T-helper 17 cell (primary cell): ENCODE measurements around the gene TMC3. TPM values are rescaled to one million over a fixed set of nuclear protein-coding genes. Genes with fewer than 3 reads are reported as not detected.
"Not testable (repeated sequence)": the region's sequence is repeated elsewhere in the genome, so short reads cannot be mapped to it uniquely, and the experiment has no call there.

ENCODE experiments used
- ATAC-seq: fragments of 150-1000 bp; cut with Tn5 transposase; 2 replicates; pipeline ENCODE4 v1.10.0; 2021; ENCODE audit warnings: mild to moderate bottlenecking, moderate library complexity
- DNase-seq, 3 donors: peaks; one replicate each; pipeline versions ENCODE4 v3.0.0 to v3.0.0-alpha.2; 2020 to 2021
- H3K9me3 ChIP-seq: one replicate; pipeline ENCODE4 v1.7.0; 2013; ENCODE audit warnings: low read length, mild to moderate bottlenecking; ENCODE audit not compliant: control insufficient read depth, poor library complexity, severe bottlenecking
- H3K27ac Mint-ChIP-seq: one replicate; pipeline ENCODE4 v1.8.0; 2022; ENCODE audit warnings: mild to moderate bottlenecking, moderate library complexity, mixed read lengths
- H3K27me3 Mint-ChIP-seq: one replicate; pipeline ENCODE4 v1.8.0; 2022; ENCODE audit warnings: mixed read lengths
- H3K36me3 Mint-ChIP-seq: one replicate; pipeline ENCODE4 v1.8.0; 2022; ENCODE audit warnings: low read depth, mixed read lengths
- H3K4me1 Mint-ChIP-seq: one replicate; pipeline ENCODE4 v1.8.0; 2022; ENCODE audit warnings: mild to moderate bottlenecking, mixed read lengths
- H3K4me3 Mint-ChIP-seq: one replicate; pipeline ENCODE4 v1.8.0; 2022; ENCODE audit warnings: mild to moderate bottlenecking, moderate library complexity, mixed read lengths
- total RNA-seq, 4 donors: library from RNA in 2 of 4; stranded (reverse) in 2 of 4; gene quantifications; one replicate each; pipeline ENCODE4 v1.2.3 and lab custom pipeline; 2022 to 2026

TMC3 gene
- total RNA-seq, 2 donors from 2014 or later: not detected

GRCh38 chr15:81351651-81352050, 22.4 kb downstream of the TMC3 start:
- no peaks in the 10 kb centered on the region for H3K9me3 ChIP-seq
- Mint-ChIP-seq H3K4me3 (no peak overlapping the region), H3K27me3 (peaks cover 31% of the 10 kb centered on the region), H3K4me1 (no peaks in the 10 kb centered on the region), H3K27ac (no peak overlapping the region), H3K36me3 (peaks cover 3% of the 10 kb centered on the region)
- DNase-seq (no peak), ATAC-seq (no peak)

DNA sequence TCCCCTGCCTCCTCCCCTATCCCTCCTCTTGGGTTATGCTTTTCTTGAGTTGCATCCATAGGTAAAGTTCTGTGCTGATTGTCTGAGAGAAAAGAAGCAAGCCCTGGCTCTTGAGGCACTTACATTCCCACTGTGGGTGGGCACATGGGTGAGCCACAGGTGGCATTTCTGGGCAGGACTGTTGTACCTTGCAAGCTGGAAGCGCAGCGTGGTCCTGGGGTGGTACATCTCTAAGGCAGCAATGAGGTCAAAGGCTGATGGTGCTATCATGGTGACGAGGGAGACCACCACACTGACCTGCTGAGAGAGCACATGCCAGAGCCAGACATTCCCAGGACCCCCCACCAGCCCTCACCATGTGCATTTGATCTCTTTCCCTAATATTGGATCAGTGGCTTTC, 24.7 kb downstream of the TMC3 start:
- ATAC-seq: no peak

DNA sequence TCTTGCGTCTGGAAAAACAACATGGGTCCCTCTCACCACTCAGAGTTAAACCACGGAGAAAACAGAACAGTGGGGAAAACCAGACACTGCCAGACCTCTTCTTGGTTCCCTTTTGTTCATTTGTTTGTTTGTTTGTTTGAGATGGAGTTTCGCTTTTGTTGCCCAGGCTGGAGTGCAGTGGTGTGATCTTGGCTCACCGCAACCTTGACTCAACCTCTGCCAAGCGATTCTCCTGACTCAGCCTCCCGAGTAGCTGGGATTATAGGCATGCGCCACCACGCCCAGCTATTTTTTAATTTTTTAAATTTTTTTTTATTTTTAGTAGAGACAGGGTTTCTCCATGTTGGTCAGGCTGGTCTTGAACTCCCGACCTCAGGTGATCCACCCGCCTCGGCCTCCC, 25.3 kb downstream of the TMC3 start:
- DNase-seq, H3K27ac Mint-ChIP-seq, H3K36me3 Mint-ChIP-seq, H3K4me3 Mint-ChIP-seq, H3K4me1 Mint-ChIP-seq, H3K9me3 ChIP-seq, ATAC-seq: not testable (repeated sequence)
- peaks cover 24% of the 10 kb centered on the region for H3K27me3 Mint-ChIP-seq

More for the DNA sequence above, 24.7 kb downstream of the TMC3 start:
- DNase-seq: no peak
- peaks cover 21% of the 10 kb centered on the region for H3K27me3 Mint-ChIP-seq
- peaks cover 3% of the 10 kb centered on the region for H3K36me3 Mint-ChIP-seq
- no peaks in the 10 kb centered on the region for H3K9me3 ChIP-seq
- no peak overlapping the region for H3K4me3 Mint-ChIP-seq
- H3K27ac Mint-ChIP-seq: no peak overlapping the region
- H3K4me1 Mint-ChIP-seq: no peaks in the 10 kb centered on the region

- H3K27me3 Mint-ChIP-seq: peaks cover 27% of the 10 kb centered on the region
- no peak overlapping the region for H3K27ac Mint-ChIP-seq
- ATAC-seq (no peak), DNase-seq (no peak)
- H3K4me1 Mint-ChIP-seq: no peaks in the 10 kb centered on the region
- no peaks in the 10 kb centered on the region for H3K9me3 ChIP-seq
- no peak overlapping the region for H3K4me3 Mint-ChIP-seq
- peaks cover 5% of the 10 kb centered on the region for H3K36me3 Mint-ChIP-seq
These were observed 26.1 kb downstream of the TMC3 start for GRCh38 chr15:81347910-81348309.

DNA sequence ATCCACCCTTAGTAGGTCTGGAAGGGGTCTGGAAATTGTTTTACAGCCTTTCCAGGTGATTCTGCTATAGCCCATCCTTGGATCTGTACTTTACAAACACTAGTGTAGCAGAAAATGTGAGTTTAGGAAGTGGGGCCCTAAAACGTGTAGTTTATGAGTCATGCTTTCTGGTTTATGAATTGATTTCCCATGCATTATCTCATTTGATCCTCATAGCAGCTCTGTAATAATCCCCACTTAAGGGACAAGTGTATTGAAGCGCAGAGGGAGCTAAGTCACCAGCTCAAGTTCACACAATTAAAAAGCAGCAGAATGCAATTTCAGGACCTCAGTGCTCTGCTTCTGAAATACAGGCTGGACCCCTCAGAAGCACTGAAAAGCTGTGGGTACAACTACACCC, 27.4 kb downstream of the TMC3 start:
- Mint-ChIP-seq H3K36me3 (peaks cover 5% of the 10 kb centered on the region), H3K27me3 (peaks cover 27% of the 10 kb centered on the region), H3K4me3 (no peak overlapping the region), H3K27ac (no peak overlapping the region), H3K4me1 (no peaks in the 10 kb centered on the region)
- ATAC-seq (no peak), DNase-seq (no peak)
- H3K9me3 ChIP-seq: no peaks in the 10 kb centered on the region

GRCh38 chr15:81343371-81343770, 30.6 kb downstream of the TMC3 start:
- no peaks in the 10 kb centered on the region for H3K9me3 ChIP-seq
- no peak for DNase-seq
- peaks cover 32% of the 10 kb centered on the region for H3K27me3 Mint-ChIP-seq
- no peak overlapping the region for H3K27ac Mint-ChIP-seq
- no peak overlapping the region for H3K4me3 Mint-ChIP-seq
- H3K4me1 Mint-ChIP-seq: peaks cover 5% of the 10 kb centered on the region
- peaks cover 2% of the 10 kb centered on the region for H3K36me3 Mint-ChIP-seq
- no peak for ATAC-seq

GRCh38 chr15:81341351-81341750, 32.7 kb downstream of the TMC3 start:
- no peaks in the 10 kb centered on the region for H3K9me3 ChIP-seq
- ATAC-seq: no peak
- DNase-seq: no peak
- Mint-ChIP-seq H3K27me3 (peaks cover 21% of the 10 kb centered on the region), H3K27ac (no peak overlapping the region), H3K36me3 (peaks cover 2% of the 10 kb centered on the region), H3K4me1 (peaks cover 9% of the 10 kb centered on the region), H3K4me3 (no peak overlapping the region)

- H3K27me3 Mint-ChIP-seq: peaks cover 21% of the 10 kb centered on the region
- ATAC-seq (no peak), DNase-seq (no peak)
- no peak overlapping the region for H3K27ac Mint-ChIP-seq
- H3K4me1 Mint-ChIP-seq: peaks cover 9% of the 10 kb centered on the region
- no peaks in the 10 kb centered on the region for H3K9me3 ChIP-seq
- peaks cover 2% of the 10 kb centered on the region for H3K36me3 Mint-ChIP-seq
- no peak overlapping the region for H3K4me3 Mint-ChIP-seq
These were observed 34.2 kb downstream of the TMC3 start for GRCh38 chr15:81339851-81340250.

DNA sequence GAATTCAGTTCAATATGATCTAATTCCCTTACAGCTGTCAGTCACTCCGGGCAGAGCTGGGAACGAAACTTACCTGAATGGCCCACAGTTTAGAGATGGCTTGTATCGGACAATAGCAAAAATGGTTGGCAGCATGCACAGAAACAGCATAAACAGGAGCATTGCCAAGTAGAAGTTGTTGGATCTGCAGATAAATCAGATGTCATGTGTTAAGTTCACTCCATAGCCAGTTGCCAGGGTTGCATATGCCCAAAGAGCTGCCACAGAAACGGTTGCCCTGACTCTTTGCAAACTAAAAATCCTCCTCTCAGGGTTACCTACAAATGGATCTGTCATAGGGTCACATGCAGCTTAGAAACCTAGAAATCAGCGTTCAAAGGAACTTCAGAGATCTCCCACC, 34.7 kb downstream of the TMC3 start:
- ATAC-seq: no peak
- Mint-ChIP-seq H3K4me3 (no peak overlapping the region), H3K27me3 (peaks cover 21% of the 10 kb centered on the region), H3K36me3 (peaks cover 2% of the 10 kb centered on the region), H3K27ac (no peak overlapping the region), H3K4me1 (peaks cover 9% of the 10 kb centered on the region)
- H3K9me3 ChIP-seq: no peaks in the 10 kb centered on the region
- no peak for DNase-seq

DNA sequence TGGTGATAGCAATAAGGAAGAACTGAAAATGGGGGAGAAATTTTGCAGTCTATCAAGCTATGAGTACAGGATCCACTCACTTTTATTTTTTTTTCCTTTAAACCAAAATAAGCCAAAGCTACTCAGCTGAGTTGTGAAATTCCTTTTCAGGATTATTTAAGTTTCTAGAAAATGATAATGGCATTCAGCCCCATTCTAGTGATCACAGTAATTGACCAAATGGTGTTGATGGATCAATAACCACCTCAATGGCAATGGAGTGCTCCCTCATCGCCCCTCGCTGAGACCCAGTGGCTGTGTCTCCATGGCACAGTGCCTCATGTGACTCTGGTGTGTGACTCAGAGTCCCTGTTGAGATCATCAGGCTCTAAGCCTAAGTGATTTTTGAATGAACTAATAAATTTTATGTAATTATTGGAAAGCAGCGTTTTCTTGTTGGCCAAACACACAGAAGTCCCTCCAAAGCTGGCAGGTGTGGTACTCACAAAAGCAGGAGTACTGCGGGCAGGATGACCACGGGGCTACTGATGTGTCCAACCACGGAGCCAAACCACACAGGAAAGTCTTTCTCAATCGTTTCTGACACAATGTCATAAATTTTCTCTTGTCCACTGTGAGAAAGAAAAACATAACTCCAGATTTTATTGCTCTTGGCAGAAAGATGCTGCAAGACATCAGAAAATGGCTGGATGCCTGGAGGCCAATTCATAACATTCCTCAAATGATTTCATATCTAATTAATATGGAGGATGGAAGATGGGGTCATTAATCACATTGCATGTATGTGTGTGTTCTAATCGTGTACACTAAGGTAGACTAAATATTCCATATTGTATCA, 35.6 kb downstream of the TMC3 start:
- Mint-ChIP-seq H3K4me3 (no peak overlapping the region), H3K36me3 (no peaks in the 10 kb centered on the region), H3K27ac (no peak overlapping the region), H3K4me1 (peaks cover 9% of the 10 kb centered on the region), H3K27me3 (peaks cover 13% of the 10 kb centered on the region)
- DNase-seq (no peak), ATAC-seq (no peak)
- no peaks in the 10 kb centered on the region for H3K9me3 ChIP-seq

DNA sequence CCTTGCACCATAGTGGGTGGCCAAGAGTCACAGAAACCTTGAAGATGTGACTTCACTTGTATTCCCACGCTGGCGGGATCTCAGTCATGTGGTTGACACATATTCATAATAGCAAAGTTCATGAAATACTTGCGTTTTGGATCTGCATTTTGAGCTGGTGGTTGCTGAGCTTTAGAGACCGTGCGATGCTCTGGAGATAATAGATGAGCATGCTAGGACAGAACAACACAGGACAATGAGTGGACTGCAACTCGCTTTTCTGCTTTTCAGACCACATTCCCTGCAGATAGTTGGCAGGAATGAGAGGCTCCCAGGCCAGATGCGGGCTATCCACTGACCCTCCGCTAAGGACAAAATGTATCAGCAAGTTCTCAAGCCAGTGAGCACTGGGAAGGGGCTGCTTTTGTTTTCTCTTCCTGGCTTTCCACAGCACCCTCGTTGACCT, 36.3 kb downstream of the TMC3 start:
- no peak for ATAC-seq
- Mint-ChIP-seq H3K27ac (no peak overlapping the region), H3K27me3 (peaks cover 13% of the 10 kb centered on the region), H3K36me3 (no peaks in the 10 kb centered on the region), H3K4me3 (no peak overlapping the region), H3K4me1 (peaks cover 9% of the 10 kb centered on the region)
- no peaks in the 10 kb centered on the region for H3K9me3 ChIP-seq
- DNase-seq: no peak

- no peak for DNase-seq
- Mint-ChIP-seq H3K4me3 (no peak overlapping the region), H3K36me3 (no peaks in the 10 kb centered on the region), H3K27me3 (peaks cover 13% of the 10 kb centered on the region), H3K4me1 (peaks cover 9% of the 10 kb centered on the region), H3K27ac (no peak overlapping the region)
- no peaks in the 10 kb centered on the region for H3K9me3 ChIP-seq
- ATAC-seq: no peak
These were observed 36.8 kb downstream of the TMC3 start for GRCh38 chr15:81337241-81337640.

DNA sequence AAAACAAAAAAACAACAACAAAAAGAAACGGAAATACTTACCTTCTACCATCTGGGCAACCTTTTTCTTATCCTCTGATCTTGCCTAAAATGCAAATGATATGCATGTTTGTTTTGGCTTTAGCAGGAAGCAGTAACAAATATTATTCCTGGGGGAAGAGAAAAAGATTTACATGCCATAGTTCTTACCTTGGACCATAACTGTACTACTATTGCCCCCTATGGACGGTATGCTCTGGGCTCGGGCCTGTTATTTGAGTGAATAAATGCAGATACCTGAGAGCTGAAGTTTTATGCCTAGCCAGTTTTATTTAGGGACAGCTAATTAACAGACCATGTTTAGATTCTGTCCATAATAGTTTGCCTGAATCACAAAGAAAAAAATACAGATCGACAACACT, 37.4 kb downstream of the TMC3 start:
- H3K9me3 ChIP-seq: no peaks in the 10 kb centered on the region
- peaks cover 13% of the 10 kb centered on the region for H3K27me3 Mint-ChIP-seq
- peaks cover 12% of the 10 kb centered on the region for H3K4me1 Mint-ChIP-seq
- H3K27ac Mint-ChIP-seq: no peak overlapping the region
- DNase-seq (no peak), ATAC-seq (peak; percentile 62)
- H3K36me3 Mint-ChIP-seq: no peaks in the 10 kb centered on the region
- H3K4me3 Mint-ChIP-seq: no peak overlapping the region

GRCh38 chr15:81335631-81336030, 38.4 kb downstream of the TMC3 start:
- Mint-ChIP-seq H3K4me1 (peaks cover 14% of the 10 kb centered on the region), H3K27ac (no peak overlapping the region), H3K36me3 (no peaks in the 10 kb centered on the region), H3K27me3 (peaks cover 9% of the 10 kb centered on the region), H3K4me3 (no peak overlapping the region)
- no peak for DNase-seq
- ATAC-seq: no peak
- no peaks in the 10 kb centered on the region for H3K9me3 ChIP-seq
